GM23338 (cell line): ENCODE measurements around the gene PARP14. TPM values are rescaled to one million over a fixed set of nuclear protein-coding genes. Genes with fewer than 3 reads are reported as not detected.

Experiments used
- ATAC-seq: fragments of 200-7000 bp; cut with Tn5 transposase; 3 replicates; pipeline ENCODE4 v1.9.1; 2020
- DNase-seq: peaks from one replicate; pipeline ENCODE4 v3.0.0-alpha.2; 2015; ENCODE audit warnings: low spot score
- H2AFZ ChIP-seq: fragments of 200-600 bp; sonication (generic); 2 replicates; pipeline ENCODE4 v1.8.0; 2016; ENCODE audit warnings: antibody characterized with exemption, mild to moderate bottlenecking, moderate library complexity
- H3F3A ChIP-seq: fragments of 200-600 bp; sonication (generic); replicated peaks from 2 replicates; pipeline ENCODE4 v1.8.0; 2017; ENCODE audit warnings: antibody characterized with exemption, mixed run types, low read depth
- H3K27ac ChIP-seq: fragments of 200-600 bp; sonication (generic); 2 replicates; pipeline ENCODE4 v1.6.1; 2016; ENCODE audit warnings: low read depth
- H3K27me3 ChIP-seq: fragments of 200-600 bp; sonication (generic); 2 replicates; pipeline ENCODE4 v1.8.0; 2016; ENCODE audit warnings: mild to moderate bottlenecking, mixed run types, moderate library complexity; ENCODE audit not compliant: insufficient read depth
- H3K36me3 ChIP-seq: fragments of 200-600 bp; sonication (generic); 2 replicates; pipeline ENCODE4 v1.8.0; 2016; ENCODE audit warnings: mild to moderate bottlenecking; ENCODE audit not compliant: insufficient read depth
- H3K4me1 ChIP-seq: fragments of 200-600 bp; sonication (generic); 2 replicates; pipeline ENCODE4 v1.8.0; 2016; ENCODE audit warnings: mild to moderate bottlenecking, moderate library complexity; ENCODE audit not compliant: insufficient read depth
- H3K4me2 ChIP-seq: fragments of 200-600 bp; sonication (generic); 2 replicates; pipeline ENCODE4 v1.7.1; 2017; ENCODE audit warnings: mixed run types
- H3K4me3 ChIP-seq: fragments of 200-600 bp; sonication (generic); 2 replicates; pipeline ENCODE4 v1.6.1; 2016; ENCODE audit warnings: mixed run types
- H3K79me2 ChIP-seq: fragments of 200-600 bp; sonication (generic); replicated peaks from 2 replicates; pipeline ENCODE4 v1.8.0; 2017; ENCODE audit warnings: mild to moderate bottlenecking; ENCODE audit not compliant: insufficient read depth
- H3K9me2 ChIP-seq: fragments of 200-600 bp; sonication (generic); 2 replicates; pipeline ENCODE4 v1.8.0; 2017; ENCODE audit not compliant: insufficient read depth
- H4K20me1 ChIP-seq: fragments of 200-600 bp; sonication (generic); replicated peaks from 2 replicates; pipeline ENCODE4 v1.8.0; 2017; ENCODE audit warnings: mild to moderate bottlenecking; ENCODE audit not compliant: insufficient read depth
- H3K27ac Mint-ChIP-seq: 2 replicates; pipeline ENCODE4 v1.8.0; 2020; ENCODE audit warnings: inconsistent platforms, mild to moderate bottlenecking, moderate library complexity, mixed read lengths
- H3K27me3 Mint-ChIP-seq: 3 replicates; pipeline ENCODE4 v1.8.0; 2022; ENCODE audit warnings: low read depth, mild to moderate bottlenecking, moderate library complexity, mixed read lengths, inconsistent platforms; ENCODE audit not compliant: insufficient read depth, poor library complexity
- H3K36me3 Mint-ChIP-seq: 3 replicates; pipeline ENCODE4 v1.8.0; 2021; ENCODE audit warnings: low read depth, mild to moderate bottlenecking, inconsistent platforms, moderate library complexity, mixed read lengths
- H3K4me1 Mint-ChIP-seq: 3 replicates; pipeline ENCODE4 v1.8.0; 2020; ENCODE audit warnings: mild to moderate bottlenecking, inconsistent platforms, mixed read lengths
- H3K4me3 Mint-ChIP-seq: 3 replicates; pipeline ENCODE4 v1.8.0; 2021; ENCODE audit warnings: moderate library complexity, mild to moderate bottlenecking, inconsistent platforms, mixed read lengths
- H3K9me3 Mint-ChIP-seq: 3 replicates; pipeline ENCODE4 v1.8.0; 2020; ENCODE audit warnings: moderate library complexity, mild to moderate bottlenecking, inconsistent platforms, mixed read lengths
- CREB1 ChIP-seq: fragments of 250-450 bp; sonication (Bioruptor Pico); IDR thresholded peaks from 2 replicates; pipeline ENCODE4 v1.5.0; 2020; ENCODE audit warnings: low read depth, mild to moderate bottlenecking, moderate library complexity
- CTCF ChIP-seq, 2 experiments: fragments of 200-600 bp in 1 of 2; sonication (generic) in 1 of 2; conservative IDR thresholded peaks; 2 replicates each; pipeline versions ENCODE4 v1.5.1 to v1.6.1; 2016 to 2017; ENCODE audit warnings: antibody characterized with exemption in 2 of 2, low read depth in 2 of 2, mild to moderate bottlenecking in 2 of 2, moderate library complexity in 1 of 2
- ETS1 ChIP-seq: IDR thresholded peaks from 2 replicates; pipeline ENCODE4 v1.6.1; 2016; ENCODE audit warnings: antibody characterized with exemption
- EZH2 ChIP-seq: fragments of 200-600 bp; sonication (generic); IDR thresholded peaks from one replicate; pipeline ENCODE4 v1.8.0; 2017; ENCODE audit warnings: antibody characterized with exemption, mild to moderate bottlenecking, low read depth; ENCODE audit not compliant: unreplicated experiment
- EZH2phosphoT487 ChIP-seq: fragments of 200-600 bp; sonication (generic); IDR thresholded peaks from one replicate; pipeline ENCODE4 v1.8.1; 2018; ENCODE audit warnings: antibody characterized with exemption; ENCODE audit not compliant: unreplicated experiment
- JUNB ChIP-seq: IDR thresholded peaks from one replicate; pipeline ENCODE4 v1.6.1; 2016; ENCODE audit warnings: antibody characterized with exemption; ENCODE audit not compliant: unreplicated experiment
- POLR2AphosphoS5 ChIP-seq: IDR thresholded peaks from 2 replicates; pipeline ENCODE4 v1.6.1; 2016; ENCODE audit warnings: antibody characterized with exemption, low read depth
- STAT1 ChIP-seq: IDR thresholded peaks from one replicate; pipeline ENCODE4 v1.6.1; 2016; ENCODE audit warnings: antibody characterized with exemption; ENCODE audit not compliant: unreplicated experiment
- ZNF114 ChIP-seq: fragments of 250-450 bp; sonication (Bioruptor Pico); IDR thresholded peaks from 2 replicates; pipeline ENCODE4 v1.5.0; 2020; ENCODE audit warnings: mild to moderate bottlenecking, moderate library complexity
- polyA plus RNA-seq: library from polyadenylated mRNA; unstranded; fragments of >200 nt; fragmentation: Nextera tagmentation; extraction: Ambion mirVana; gene quantifications from 2 replicates; pipeline ENCODE4 v1.2.1, GENCODE V29; 2016
- total RNA-seq: library from RNA; depleted of rRNA; stranded (reverse); fragments of >200 nt; shearing (Covaris generic); gene quantifications from 2 replicates; pipeline ENCODE4 v1.2.3, GENCODE V29; 2014

Gene PARP14
- total and polyA plus RNA-seq, 2 experiments from 2014 or later = 7.8 to 26.0 TPM

- H3K27ac Mint-ChIP-seq = no peak overlapping the region
Observed at GRCh38 chr3:122679085-122679881, 1.4 kb upstream of the PARP14 start.

GRCh38 chr3:122679882-122680474, 661 bp upstream of the PARP14 start:
- DNase-seq (peak; percentile 32), ATAC-seq (peak; percentile 19)
- 0 out of 2 replicates have a peak overlapping the region, but pooled peaks have one; percentile 51 for H3K27ac ChIP-seq
- H3K27ac Mint-ChIP-seq = peak overlapping the region; percentile 49; the same call in 1 of the 2 replicates
- peaks cover 9% of the 10 kb centered on the region; the same call in 2 of the 3 replicates for H3K9me3 Mint-ChIP-seq
- peaks cover 18% of the 10 kb centered on the region; the same call in 1 of the 2 replicates for H3K27me3 ChIP-seq
- H2AFZ ChIP-seq = peak overlapping the region; percentile 99
- H3K79me2 ChIP-seq = no peaks in the 10 kb centered on the region; the same call in 1 of the 2 replicates
- peaks cover 3% of the 10 kb centered on the region; the same call in 2 of the 3 replicates for H3K36me3 Mint-ChIP-seq
- H4K20me1 ChIP-seq = 0 out of 2 replicates have a peak, but pooled peaks cover 3% of the 10 kb centered on the region
- H3K4me1 Mint-ChIP-seq = peaks cover 22% of the 10 kb centered on the region
- H3K36me3 ChIP-seq = no peaks in the 10 kb centered on the region
- H3F3A ChIP-seq = 0 out of 2 replicates have a peak, but pooled peaks cover 6% of the 10 kb centered on the region
- peak overlapping the region; percentile 87 for H3K4me3 Mint-ChIP-seq
- no peaks in the 10 kb centered on the region for H3K9me2 ChIP-seq
- H3K27me3 Mint-ChIP-seq = peaks cover 11% of the 10 kb centered on the region
- H3K4me2 ChIP-seq = peak overlapping the region; percentile 85
- H3K4me1 ChIP-seq = peaks cover 15% of the 10 kb centered on the region
- H3K4me3 ChIP-seq = peak overlapping the region; percentile 89
- TF ChIP-seq POLR2AphosphoS5 (no peak), JUNB (no peak), EZH2phosphoT487 (no peak), ZNF114 (CRISPR knock-in tag) (no peak), EZH2 (no peak), STAT1 (no peak), ETS1 (no peak)

More at GRCh38 chr3:122679085-122679881, 1.4 kb upstream of the PARP14 start:
- Histone ChIP-seq H3K4me3 (peak overlapping the region; percentile 89), H3K4me1 (peaks cover 15% of the 10 kb centered on the region), H3K27ac (no peak overlapping the region), H3K79me2 (no peaks in the 10 kb centered on the region; the same call in 1 of the 2 replicates), H3K9me2 (no peaks in the 10 kb centered on the region), H3K27me3 (peaks cover 18% of the 10 kb centered on the region; the same call in 1 of the 2 replicates), H3F3A (0 out of 2 replicates have a peak, but pooled peaks cover 6% of the 10 kb centered on the region), H3K4me2 (peak overlapping the region; percentile 85), H4K20me1 (no peaks in the 10 kb centered on the region), H2AFZ (peak overlapping the region; percentile 99), H3K36me3 (no peaks in the 10 kb centered on the region)
- Mint-ChIP-seq H3K9me3 (peaks cover 9% of the 10 kb centered on the region; the same call in 2 of the 3 replicates), H3K36me3 (peaks cover 3% of the 10 kb centered on the region; the same call in 2 of the 3 replicates), H3K4me1 (peaks cover 22% of the 10 kb centered on the region), H3K27me3 (peaks cover 11% of the 10 kb centered on the region), H3K4me3 (peak overlapping the region; percentile 87)
- DNase-seq (peak; percentile 86), ATAC-seq (peak; percentile 61)
- no peak for TF ChIP-seq CREB1
- peak; percentile 86 for TF ChIP-seq CTCF (conservative IDR thresholded peaks at IDR 0.05; ENCODE audit: low read depth in 2 of 2)
